Measurements from ENCODE around the gene HNRNPAB.

The HNRNPAB gene

DNA sequence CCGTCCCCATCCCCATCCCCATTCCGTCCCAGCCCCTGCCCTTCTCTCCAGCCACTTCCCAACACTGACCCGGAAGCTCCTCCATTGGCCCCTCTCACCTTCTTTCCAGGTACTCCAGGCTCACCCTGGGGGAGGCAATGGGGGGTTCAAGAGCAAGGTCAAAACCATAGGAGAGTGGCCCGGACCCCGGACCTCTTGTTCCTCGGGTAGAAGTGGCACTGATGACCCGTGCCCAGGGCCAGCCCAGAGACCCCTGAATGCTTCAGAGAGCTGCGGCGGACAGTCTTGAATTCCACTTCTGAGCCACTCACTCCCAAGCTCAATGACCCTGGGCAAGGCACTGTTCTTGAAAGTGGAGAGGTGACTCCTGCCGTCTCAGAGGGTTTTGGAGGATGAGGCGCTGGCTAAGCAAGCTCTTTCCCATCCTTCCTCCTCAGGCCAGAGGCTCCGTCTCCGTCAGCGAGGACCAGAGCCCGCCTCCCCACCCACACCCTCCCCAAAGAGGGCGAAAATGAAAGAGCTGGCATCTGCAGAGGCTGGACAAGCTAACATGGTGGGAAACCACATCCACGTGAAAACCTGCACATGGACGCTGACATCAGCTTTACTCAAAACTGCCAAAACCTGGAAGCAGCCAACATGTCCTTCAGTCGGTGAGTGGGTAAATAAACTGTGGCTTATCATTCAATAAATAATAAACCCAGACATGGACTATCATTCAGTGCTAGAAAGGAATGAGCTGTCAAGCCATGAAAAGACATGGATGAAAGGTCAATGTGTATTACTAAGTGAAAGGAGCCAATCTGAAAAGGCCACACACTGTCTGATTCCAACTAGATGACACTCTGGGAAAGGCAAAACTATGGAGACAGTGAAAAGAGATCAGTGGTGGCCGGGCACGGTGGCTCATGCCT, 55.5 kb downstream of the HNRNPAB start:
- no peak overlapping the region for H3K27ac ChIP-seq

More for the DNA sequence above, 55.5 kb downstream of the HNRNPAB start:
- no peak overlapping the region for H3K4me3 ChIP-seq

Data from skin epidermis (tissue), 12 donors.